Karpas-422 (cell line): Measurements from ENCODE around the gene GOLGA6L7. TPM values are rescaled to one million over a fixed set of nuclear protein-coding genes. Genes with fewer than 3 reads are reported as not detected.

Experiments
- DNase-seq: peaks from one replicate; pipeline ENCODE4 v3.0.0-alpha.2; 2015
- H2AFZ ChIP-seq: fragments of 200-600 bp; sonication (generic); 2 replicates; pipeline ENCODE4 v1.6.1; 2014; ENCODE audit warnings: antibody characterized with exemption, low read length, mixed read lengths
- H3K27ac ChIP-seq: fragments of 200-600 bp; sonication (generic); 2 replicates; pipeline ENCODE4 v1.5.1; 2014; ENCODE audit warnings: mild to moderate bottlenecking, low read length, moderate library complexity
- H3K27me3 ChIP-seq: fragments of 200-600 bp; sonication (generic); 2 replicates; pipeline ENCODE4 v1.6.1; 2014; ENCODE audit warnings: low read length, mixed read lengths
- H3K36me3 ChIP-seq: fragments of 200-600 bp; sonication (generic); 2 replicates; pipeline ENCODE4 v1.6.1; 2014; ENCODE audit warnings: low read length, mixed read lengths; ENCODE audit not compliant: insufficient read depth
- H3K4me1 ChIP-seq: fragments of 200-600 bp; sonication (generic); 2 replicates; pipeline ENCODE4 v1.6.1; 2014; ENCODE audit warnings: mild to moderate bottlenecking, low read length, mixed read lengths
- H3K4me2 ChIP-seq: fragments of 200-600 bp; sonication (generic); 2 replicates; pipeline ENCODE4 v1.6.1; 2014; ENCODE audit warnings: low read length, low read depth, mild to moderate bottlenecking; ENCODE audit not compliant: poor library complexity, severe bottlenecking
- H3K4me3 ChIP-seq: fragments of 200-600 bp; sonication (generic); 2 replicates; pipeline ENCODE4 v1.5.1; 2014; ENCODE audit warnings: mild to moderate bottlenecking, antibody characterized with exemption, low read length, mixed read lengths
- H3K79me2 ChIP-seq: fragments of 200-600 bp; sonication (generic); 2 replicates; pipeline ENCODE4 v1.6.1; 2014; ENCODE audit warnings: mild to moderate bottlenecking, low read length, mixed read lengths
- H3K9ac ChIP-seq: fragments of 200-600 bp; sonication (generic); 2 replicates; pipeline ENCODE4 v1.6.0; 2014; ENCODE audit warnings: low read length
- H3K9me2 ChIP-seq: fragments of 200-600 bp; sonication (generic), shearing (Covaris generic); replicated peaks from 2 replicates; pipeline ENCODE4 v1.6.0; 2014; ENCODE audit warnings: mild to moderate bottlenecking, low read length, moderate library complexity; ENCODE audit not compliant: insufficient read depth
- H3K9me3 ChIP-seq: fragments of 300-700, 200-600 bp; sonication (generic); 2 replicates; pipeline ENCODE4 v1.6.1; 2014; ENCODE audit warnings: low read length, mixed read lengths
- H4K20me1 ChIP-seq: fragments of 200-600 bp; sonication (generic); 2 replicates; pipeline ENCODE4 v1.6.1; 2014; ENCODE audit warnings: mild to moderate bottlenecking, antibody characterized with exemption, low read length, low read depth; ENCODE audit not compliant: insufficient read depth
- total RNA-seq: library from RNA; depleted of rRNA; stranded (reverse); fragments of >200 nt; shearing (Covaris generic); gene quantifications from 2 replicates; pipeline ENCODE4 v1.2.3, GENCODE V29; 2014; ENCODE audit warnings: low replicate concordance

The GOLGA6L7 gene
- total RNA-seq, 1 experiment from 2014 or later = not detected

DNA sequence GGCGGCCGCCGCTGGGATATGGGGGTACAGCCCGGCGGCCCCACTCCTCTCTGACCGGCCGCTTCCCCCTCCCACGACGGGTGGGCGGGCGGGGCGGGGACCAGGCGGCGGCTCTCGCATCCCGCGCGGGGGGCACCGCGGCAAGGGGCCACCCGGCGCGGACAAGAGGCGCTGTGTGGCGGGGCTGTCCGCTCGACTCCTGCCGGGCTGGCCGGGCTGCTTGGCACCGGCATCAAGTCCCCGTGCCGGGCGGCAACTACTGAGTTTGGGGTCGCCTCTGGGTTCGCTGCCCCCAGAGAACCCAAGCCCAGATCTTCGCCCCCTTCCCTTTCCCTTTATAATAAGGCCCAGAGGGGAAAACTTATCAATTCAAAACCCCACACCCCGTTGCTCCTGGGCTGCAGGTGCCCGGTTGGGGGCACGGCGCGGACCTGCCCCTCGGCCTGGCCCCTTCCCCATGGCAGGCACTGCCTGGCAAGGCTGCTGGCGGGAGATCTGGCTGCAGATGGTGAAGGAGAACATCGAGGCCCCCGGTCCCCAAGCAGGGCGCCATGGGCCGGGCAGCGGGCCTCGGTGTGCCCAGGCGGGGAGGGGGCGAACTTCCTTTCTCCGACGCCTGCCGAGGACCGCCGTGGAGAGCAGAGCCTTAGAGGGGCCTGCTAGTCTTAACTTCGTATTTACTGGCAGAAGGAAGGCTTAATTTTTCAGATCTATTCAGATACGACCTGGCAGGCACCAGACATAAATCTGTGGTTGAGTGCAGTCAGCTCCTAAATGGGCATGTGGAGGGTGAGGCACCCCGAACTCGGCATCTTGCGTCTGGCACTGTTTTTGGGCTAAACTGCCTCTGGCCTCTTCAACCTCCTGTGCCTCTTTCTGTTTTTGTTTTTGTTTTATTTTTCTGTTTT, 38.2 kb upstream of the GOLGA6L7 start:
- H3K4me1 ChIP-seq = no peaks in the 10 kb centered on the region
- H3K9me3 ChIP-seq = no peaks in the 10 kb centered on the region
- DNase-seq = no peak
- H3K36me3 ChIP-seq = no peaks in the 10 kb centered on the region
- H3K9ac ChIP-seq = no peak overlapping the region
- H3K27me3 ChIP-seq = no peaks in the 10 kb centered on the region
- no peak overlapping the region for H3K4me3 ChIP-seq
- H2AFZ ChIP-seq = no peak overlapping the region
- no peaks in the 10 kb centered on the region for H3K79me2 ChIP-seq
- no peaks in the 10 kb centered on the region for H4K20me1 ChIP-seq
- no peak overlapping the region for H3K4me2 ChIP-seq
- H3K27ac ChIP-seq = no peak overlapping the region
- no peaks in the 10 kb centered on the region for H3K9me2 ChIP-seq

DNA sequence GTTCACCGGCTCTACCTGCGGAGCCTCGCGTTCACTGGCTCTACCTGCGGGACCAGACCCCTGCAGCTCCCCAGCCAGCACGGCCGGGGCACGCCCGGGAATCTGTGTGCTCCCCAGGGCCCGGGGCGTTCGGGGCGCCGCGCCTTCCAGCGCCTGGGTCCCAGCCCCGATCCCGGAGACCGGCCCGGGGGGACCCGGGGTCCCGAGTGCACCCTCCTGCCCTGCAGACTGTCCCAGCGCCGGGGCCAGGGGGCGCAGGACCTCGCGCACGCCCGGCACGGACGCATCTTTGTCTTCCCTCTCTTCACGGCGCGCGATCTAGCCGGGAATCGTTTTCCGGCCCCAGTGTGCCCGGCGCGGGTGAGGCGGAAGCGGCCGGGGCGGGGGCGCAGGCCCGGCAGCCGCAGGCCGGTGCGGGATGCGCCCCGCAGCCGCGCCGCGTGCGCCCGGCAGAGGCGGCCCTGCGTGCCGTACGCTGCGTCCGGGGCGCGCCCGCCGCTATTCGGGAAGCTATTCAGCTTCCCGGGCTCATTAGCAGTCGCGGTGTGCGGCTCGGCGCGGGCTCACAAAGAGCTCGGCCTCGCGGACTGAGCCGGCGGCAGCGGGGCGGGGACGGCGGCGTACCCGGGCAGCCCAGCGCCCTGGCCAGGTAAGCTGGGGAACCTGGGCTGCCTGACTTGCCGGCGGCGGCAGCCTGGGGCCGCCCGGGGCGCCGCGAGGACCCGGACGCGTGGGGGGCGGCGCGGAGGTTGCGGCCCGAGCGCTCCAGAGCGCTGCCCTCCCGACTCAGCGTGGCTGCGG, 37.4 kb upstream of the GOLGA6L7 start, which contains the start of gene APBA2:
TSS of gene APBA2 (plus strand) at position 345 of the 801 bp plus-strand sequence. CDS start 167,911 bp downstream, outside the sequence.
- no peaks in the 10 kb centered on the region for H3K4me1 ChIP-seq
- H3K4me2 ChIP-seq = no peak within 1 kb of the TSS
- H3K9me3 ChIP-seq = no peaks in the 10 kb centered on the region
- no peaks in the 10 kb centered on the region for H3K27me3 ChIP-seq
- no peaks in the 10 kb centered on the region for H3K79me2 ChIP-seq
- H4K20me1 ChIP-seq = no peaks in the 10 kb centered on the region
- DNase-seq = no peak
- no peaks in the 10 kb centered on the region for H3K9me2 ChIP-seq
- H3K27ac ChIP-seq = no peak within 1 kb of the TSS
- no peak within 1 kb of the TSS for H2AFZ ChIP-seq
- H3K9ac ChIP-seq = no peak within 1 kb of the TSS
- H3K4me3 ChIP-seq = no peak within 1 kb of the TSS
- H3K36me3 ChIP-seq = no peaks in the 10 kb centered on the region

DNA sequence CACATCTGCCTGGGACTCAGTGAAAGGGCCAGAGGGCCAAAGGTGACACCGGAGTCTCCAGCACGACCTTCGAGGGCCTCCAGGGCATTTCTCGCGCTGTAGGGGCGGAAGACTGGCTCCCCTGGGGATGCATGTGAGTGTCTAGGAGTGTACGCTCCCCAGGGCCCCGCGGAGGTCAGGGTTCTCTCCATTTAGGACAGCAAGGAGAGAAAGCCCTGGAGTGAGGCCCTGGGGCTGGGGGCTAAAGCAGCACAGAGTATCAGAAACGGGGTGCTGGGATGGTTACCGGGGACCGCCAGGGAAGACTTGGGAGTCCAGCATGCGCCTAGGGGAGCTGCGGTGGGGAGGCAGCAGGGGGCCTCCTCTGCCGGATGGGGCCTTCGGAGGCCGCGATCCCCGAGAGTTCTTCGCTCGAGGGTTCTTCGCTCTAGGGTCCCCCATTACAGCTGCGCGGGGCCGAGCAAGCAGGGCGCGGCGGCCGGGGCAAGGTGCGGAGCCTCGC, 36.7 kb upstream of the GOLGA6L7 start:
- Histone ChIP-seq H2AFZ (no peak overlapping the region), H3K79me2 (no peaks in the 10 kb centered on the region), H3K27ac (no peak overlapping the region), H3K36me3 (no peaks in the 10 kb centered on the region), H3K4me1 (no peaks in the 10 kb centered on the region), H3K9ac (no peak overlapping the region), H3K4me3 (no peak overlapping the region), H3K4me2 (no peak overlapping the region), H4K20me1 (no peaks in the 10 kb centered on the region), H3K27me3 (no peaks in the 10 kb centered on the region), H3K9me3 (no peaks in the 10 kb centered on the region), H3K9me2 (no peaks in the 10 kb centered on the region)
- no peak for DNase-seq

DNA sequence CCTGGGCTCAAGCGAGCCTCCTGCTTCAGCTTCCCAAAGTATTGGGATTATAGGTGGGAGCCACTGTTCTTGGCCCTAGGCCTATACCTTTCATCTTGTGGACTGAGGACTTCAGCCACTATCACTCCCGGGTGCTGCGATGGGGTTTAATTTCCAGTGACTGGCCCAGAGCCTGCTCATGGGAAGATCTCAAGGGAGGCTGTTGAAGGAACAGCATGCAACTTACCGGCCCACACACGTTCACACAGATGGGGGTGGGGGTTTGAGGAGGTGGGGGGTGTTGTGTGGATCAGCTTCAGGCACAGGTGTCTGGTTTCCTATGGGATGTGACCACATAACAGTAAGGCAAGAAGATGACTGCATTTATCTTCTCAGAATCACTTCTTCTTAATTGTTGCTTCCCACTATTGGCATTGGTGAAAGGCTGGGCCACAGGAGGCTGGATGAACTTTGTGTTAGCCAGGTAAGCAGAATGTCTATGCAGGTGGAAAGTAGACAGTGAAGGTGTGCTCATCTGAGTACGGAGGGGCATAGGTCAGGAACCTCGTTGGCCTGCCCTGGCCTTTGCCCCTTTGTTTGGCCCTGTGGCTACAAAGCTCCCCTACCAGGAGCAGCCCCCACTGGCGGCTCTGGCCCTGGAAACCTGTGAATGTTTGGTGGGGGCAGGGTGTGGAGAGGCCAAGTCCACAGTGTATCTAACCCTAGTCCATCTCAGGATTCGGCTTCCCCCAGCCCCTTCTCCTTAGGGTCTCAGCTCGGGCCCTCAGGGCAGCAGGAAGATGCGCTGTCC, 35.9 kb upstream of the GOLGA6L7 start:
- H3K4me3 ChIP-seq = no peak overlapping the region
- DNase-seq = no peak
- no peaks in the 10 kb centered on the region for H3K9me3 ChIP-seq

DNA sequence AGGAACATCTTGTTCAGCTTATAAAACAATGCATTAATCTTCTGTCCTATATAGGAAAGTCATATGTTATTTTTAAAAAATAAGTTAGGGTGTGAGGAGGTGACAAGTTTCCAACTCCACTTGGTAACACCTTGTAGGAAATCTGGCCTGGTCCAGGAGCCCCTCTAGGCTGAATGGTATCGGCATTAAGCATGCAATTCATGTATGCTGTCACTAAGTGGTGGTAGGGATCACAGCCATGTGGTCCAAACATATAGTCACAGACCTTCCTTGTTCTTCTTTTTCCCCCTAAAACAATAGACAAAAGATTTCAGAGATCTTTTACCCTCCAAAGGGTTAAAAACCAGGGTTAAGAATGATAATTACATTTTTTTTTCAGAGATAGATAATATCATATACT, 33.2 kb upstream of the GOLGA6L7 start:
- Histone ChIP-seq H3K9me2 (no peaks in the 10 kb centered on the region), H3K9me3 (no peaks in the 10 kb centered on the region), H3K4me1 (no peaks in the 10 kb centered on the region), H3K9ac (no peak overlapping the region), H2AFZ (no peak overlapping the region), H3K36me3 (no peaks in the 10 kb centered on the region), H3K27ac (no peak overlapping the region), H3K79me2 (no peaks in the 10 kb centered on the region), H4K20me1 (no peaks in the 10 kb centered on the region), H3K4me3 (no peak overlapping the region), H3K27me3 (no peaks in the 10 kb centered on the region), H3K4me2 (no peak overlapping the region)
- DNase-seq = no peak

More for the DNA sequence above, 35.9 kb upstream of the GOLGA6L7 start:
- Histone ChIP-seq H3K4me2 (no peak overlapping the region), H3K27me3 (no peaks in the 10 kb centered on the region), H2AFZ (no peak overlapping the region), H3K9me2 (no peaks in the 10 kb centered on the region), H4K20me1 (no peaks in the 10 kb centered on the region), H3K27ac (no peak overlapping the region), H3K79me2 (no peaks in the 10 kb centered on the region), H3K36me3 (no peaks in the 10 kb centered on the region), H3K9ac (no peak overlapping the region), H3K4me1 (no peaks in the 10 kb centered on the region)

DNA sequence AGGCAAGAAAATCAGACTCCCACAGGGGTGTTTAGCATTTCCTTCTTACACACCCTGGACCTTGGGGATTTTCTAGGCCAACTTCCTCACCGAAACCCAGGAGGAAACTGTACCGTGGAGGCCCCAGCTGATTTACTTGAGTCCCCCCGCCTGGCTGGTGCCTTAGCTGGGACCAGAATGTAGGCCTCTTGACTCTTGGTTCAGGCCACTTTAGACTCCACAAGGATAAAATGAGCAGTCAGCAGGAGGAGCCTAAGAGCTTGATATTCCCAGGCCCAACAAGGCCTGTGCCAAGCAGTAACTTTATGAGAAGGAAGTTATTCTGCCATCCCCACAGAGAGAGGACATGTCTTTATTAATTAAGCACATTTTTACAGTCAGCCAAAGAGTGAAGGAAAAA, 32.7 kb upstream of the GOLGA6L7 start:
- no peak overlapping the region for H3K4me3 ChIP-seq
- no peaks in the 10 kb centered on the region for H3K36me3 ChIP-seq
- no peaks in the 10 kb centered on the region for H3K4me1 ChIP-seq
- no peak overlapping the region for H2AFZ ChIP-seq
- H3K27ac ChIP-seq = no peak overlapping the region
- no peaks in the 10 kb centered on the region for H4K20me1 ChIP-seq
- H3K9me3 ChIP-seq = no peaks in the 10 kb centered on the region
- no peak overlapping the region for H3K9ac ChIP-seq
- no peaks in the 10 kb centered on the region for H3K9me2 ChIP-seq
- no peaks in the 10 kb centered on the region for H3K79me2 ChIP-seq
- no peak overlapping the region for H3K4me2 ChIP-seq
- no peak for DNase-seq
- no peaks in the 10 kb centered on the region for H3K27me3 ChIP-seq

DNA sequence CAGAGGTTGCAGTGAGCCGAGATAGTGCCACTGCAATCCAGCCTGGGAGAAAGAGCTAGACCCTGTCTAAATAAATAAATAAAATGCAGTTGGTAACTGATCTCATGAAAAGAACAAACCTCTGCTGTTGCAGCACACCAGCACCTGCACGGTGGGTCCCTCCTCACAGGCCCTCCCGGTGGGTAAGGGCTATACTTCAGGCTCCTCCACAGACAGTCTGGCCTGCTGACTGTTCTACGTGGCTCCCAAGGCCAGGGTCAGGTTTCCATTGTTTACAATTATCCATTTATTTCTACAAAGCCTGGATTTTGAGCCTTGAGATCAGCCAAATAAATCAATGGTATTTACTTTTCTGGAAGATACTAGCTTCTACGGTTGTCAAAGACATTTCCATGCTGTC, 32.2 kb upstream of the GOLGA6L7 start:
- H3K79me2 ChIP-seq = no peaks in the 10 kb centered on the region
- no peak for DNase-seq
- no peak overlapping the region for H3K4me2 ChIP-seq
- no peaks in the 10 kb centered on the region for H3K9me2 ChIP-seq
- H3K4me1 ChIP-seq = no peaks in the 10 kb centered on the region
- H3K27me3 ChIP-seq = no peaks in the 10 kb centered on the region
- H3K36me3 ChIP-seq = no peaks in the 10 kb centered on the region
- H4K20me1 ChIP-seq = no peaks in the 10 kb centered on the region
- no peak overlapping the region for H3K27ac ChIP-seq
- H3K9me3 ChIP-seq = no peaks in the 10 kb centered on the region
- H3K4me3 ChIP-seq = no peak overlapping the region
- no peak overlapping the region for H3K9ac ChIP-seq
- no peak overlapping the region for H2AFZ ChIP-seq
